ENCODE measurements around the gene CDH4.

DNA sequence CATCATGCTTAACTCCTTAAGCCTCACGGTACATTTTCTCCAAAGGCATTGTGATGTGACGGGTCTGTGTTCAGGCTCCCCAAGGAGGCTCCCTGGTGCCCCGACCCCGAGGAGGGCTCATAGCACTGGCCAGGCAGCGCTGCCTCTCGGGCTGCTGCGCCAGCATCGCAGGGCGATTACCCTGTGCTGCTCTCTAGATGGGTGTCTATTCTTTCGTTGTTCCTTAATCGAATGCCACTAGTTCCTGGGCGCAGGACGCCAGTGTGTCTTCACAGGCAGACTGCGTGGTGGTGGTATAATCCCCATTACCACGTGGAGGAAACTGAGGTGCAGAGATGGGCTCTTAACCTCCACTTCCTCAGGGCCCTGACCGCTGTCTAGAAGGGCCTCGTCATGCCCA lies 267.4 kb downstream of the CDH4 start:
- TF ChIP-seq, protein P1, sequence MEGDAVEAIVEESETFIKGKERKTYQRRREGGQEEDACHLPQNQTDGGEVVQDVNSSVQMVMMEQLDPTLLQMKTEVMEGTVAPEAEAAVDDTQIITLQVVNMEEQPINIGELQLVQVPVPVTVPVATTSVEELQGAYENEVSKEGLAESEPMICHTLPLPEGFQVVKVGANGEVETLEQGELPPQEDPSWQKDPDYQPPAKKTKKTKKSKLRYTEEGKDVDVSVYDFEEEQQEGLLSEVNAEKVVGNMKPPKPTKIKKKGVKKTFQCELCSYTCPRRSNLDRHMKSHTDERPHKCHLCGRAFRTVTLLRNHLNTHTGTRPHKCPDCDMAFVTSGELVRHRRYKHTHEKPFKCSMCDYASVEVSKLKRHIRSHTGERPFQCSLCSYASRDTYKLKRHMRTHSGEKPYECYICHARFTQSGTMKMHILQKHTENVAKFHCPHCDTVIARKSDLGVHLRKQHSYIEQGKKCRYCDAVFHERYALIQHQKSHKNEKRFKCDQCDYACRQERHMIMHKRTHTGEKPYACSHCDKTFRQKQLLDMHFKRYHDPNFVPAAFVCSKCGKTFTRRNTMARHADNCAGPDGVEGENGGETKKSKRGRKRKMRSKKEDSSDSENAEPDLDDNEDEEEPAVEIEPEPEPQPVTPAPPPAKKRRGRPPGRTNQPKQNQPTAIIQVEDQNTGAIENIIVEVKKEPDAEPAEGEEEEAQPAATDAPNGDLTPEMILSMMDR (IDR thresholded peaks at IDR 0.05): no peak
- no peak for TF ChIP-seq EZH2 (IDR thresholded peaks at IDR 0.05; ENCODE audit: borderline replicate concordance, insufficient read depth, low read depth, low read length, poor library complexity, severe bottlenecking)

All from B cell (primary cell).